ENCODE results near the gene CPEB2.

Gene CPEB2

DNA sequence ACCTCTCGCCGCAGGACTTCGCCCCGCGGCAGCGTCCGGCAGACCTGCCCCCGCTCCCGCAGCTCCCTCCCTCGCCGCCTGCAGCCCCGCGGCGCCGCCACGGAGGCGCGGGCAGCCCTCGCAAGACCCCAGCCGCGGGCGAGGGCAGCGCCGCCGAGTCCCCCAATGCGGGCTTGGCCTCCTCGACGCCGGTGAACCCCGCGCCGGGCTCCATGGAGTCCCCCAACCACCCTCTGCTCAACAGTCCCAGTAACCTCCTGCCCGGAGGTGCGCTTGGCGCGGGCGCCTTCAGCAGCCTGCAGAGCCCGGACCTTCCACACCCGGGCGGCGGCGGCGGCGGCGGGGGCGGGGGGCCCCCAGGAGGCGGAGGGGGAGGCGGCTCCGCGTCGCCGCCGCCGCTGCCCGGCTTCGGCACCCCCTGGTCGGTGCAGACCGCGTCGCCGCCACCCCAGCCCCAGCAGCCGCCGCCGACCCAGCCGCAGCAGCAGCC is 1.2 kb downstream of the CPEB2 start:
- no peak for TF ChIP-seq ZFX (IDR thresholded peaks at IDR 0.05)
- TF ChIP-seq, protein P1, sequence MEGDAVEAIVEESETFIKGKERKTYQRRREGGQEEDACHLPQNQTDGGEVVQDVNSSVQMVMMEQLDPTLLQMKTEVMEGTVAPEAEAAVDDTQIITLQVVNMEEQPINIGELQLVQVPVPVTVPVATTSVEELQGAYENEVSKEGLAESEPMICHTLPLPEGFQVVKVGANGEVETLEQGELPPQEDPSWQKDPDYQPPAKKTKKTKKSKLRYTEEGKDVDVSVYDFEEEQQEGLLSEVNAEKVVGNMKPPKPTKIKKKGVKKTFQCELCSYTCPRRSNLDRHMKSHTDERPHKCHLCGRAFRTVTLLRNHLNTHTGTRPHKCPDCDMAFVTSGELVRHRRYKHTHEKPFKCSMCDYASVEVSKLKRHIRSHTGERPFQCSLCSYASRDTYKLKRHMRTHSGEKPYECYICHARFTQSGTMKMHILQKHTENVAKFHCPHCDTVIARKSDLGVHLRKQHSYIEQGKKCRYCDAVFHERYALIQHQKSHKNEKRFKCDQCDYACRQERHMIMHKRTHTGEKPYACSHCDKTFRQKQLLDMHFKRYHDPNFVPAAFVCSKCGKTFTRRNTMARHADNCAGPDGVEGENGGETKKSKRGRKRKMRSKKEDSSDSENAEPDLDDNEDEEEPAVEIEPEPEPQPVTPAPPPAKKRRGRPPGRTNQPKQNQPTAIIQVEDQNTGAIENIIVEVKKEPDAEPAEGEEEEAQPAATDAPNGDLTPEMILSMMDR (conservative IDR thresholded peaks at IDR 0.05): no peak

DNA sequence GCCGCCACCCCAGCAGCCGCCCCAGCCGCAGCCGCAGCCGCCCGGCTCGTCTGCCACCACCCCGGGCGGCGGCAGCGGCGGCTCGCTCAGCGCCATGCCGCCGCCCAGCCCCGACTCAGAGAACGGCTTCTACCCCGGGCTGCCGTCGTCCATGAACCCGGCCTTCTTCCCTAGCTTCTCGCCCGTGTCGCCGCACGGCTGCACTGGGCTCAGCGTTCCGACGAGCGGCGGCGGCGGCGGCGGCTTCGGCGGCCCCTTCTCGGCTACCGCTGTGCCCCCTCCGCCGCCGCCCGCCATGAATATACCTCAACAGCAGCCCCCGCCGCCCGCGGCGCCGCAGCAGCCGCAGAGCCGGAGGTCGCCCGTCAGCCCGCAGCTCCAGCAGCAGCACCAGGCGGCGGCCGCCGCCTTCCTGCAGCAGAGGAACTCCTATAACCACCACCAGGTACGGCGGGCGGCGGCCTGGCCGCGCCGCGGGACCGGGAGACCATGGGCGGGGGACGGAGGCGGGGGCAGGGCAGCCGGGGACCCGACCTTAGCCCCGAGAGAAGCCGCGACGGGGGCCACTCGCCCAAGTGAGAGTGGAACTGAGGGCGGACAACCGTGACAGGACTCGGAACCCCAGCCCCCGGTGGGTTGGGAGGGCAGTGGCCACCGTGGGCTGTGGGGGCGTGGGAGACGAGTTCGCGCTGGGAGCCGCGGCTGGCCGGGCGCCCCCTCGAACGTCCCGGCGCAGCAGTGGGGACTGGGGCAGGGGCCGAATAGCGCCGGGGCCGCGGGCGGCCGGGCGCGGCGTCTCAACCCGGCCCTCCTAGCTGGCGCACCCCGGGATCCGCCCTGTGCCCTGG is 1.8 kb downstream of the CPEB2 start:
- TF ChIP-seq, protein P1 (conservative IDR thresholded peaks at IDR 0.05): no peak
- no peak for TF ChIP-seq ZFX (IDR thresholded peaks at IDR 0.05)
- peak overlapping the region; percentile 75 for H3K27ac ChIP-seq

More for the DNA sequence above, 1.2 kb downstream of the CPEB2 start:
- H3K27ac ChIP-seq: peak overlapping the region; percentile 75

DNA sequence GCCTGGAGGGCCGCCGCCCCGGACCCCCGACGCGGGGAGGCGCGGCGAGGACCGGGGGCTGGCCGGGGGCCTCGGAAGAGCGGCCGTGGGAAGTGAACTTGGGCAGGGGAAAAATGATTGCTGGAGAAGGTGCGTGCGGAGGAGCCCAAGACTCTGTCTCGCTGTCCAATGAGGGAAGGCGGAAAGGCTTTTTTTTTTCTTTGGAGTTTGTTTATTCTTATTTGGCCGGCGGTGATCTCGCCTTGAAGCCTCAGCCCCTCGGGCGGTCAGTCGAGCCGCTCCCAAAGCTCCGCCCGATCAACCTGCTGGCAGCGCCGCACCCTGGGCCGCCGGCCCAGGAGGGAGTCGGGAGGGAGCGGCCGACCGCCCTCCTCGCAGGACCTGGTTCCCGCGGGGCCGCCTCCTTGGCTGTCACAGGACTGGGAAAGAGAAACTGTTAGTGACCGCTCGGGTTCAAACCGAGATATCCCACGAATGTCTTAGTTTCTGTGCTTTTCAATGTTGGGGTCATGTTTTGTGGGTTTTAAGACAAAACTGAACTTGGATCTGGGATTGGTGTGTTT is 2.5 kb downstream of the CPEB2 start:
- no peak for TF ChIP-seq ZFX (IDR thresholded peaks at IDR 0.05)
- TF ChIP-seq, protein P1 (conservative IDR thresholded peaks at IDR 0.05): no peak
- peak overlapping the region; percentile 75 for H3K27ac ChIP-seq

DNA sequence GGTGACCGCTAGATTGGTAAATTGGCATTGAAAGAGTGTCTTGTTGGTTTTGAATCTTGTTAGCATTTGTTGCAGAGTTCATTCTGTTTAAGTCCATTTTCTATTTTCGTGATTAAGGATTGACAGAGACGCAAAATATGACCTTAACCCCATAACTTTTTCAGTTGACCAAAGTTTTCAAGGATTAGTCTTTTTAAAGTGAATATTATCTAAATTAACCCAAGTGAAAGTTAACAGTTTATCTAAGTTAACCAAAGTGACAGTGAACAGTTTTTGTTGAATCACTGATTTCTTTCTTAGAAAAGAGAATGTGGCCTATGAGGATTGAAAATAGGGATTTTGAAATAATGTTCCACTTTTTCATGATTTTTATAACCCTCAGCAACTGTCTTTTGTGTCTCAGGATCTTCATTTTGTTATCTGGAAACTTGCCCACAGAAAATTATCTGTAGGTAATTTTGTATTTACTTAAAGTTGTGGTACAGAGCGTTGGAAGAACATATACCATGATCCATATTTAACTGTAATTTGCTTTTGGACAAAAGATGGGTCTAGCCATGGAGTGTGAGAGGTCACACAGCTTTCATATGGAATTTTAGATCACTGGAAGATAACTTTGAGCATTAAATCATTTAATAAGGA is 3.3 kb downstream of the CPEB2 start:
- TF ChIP-seq ZFX (IDR thresholded peaks at IDR 0.05): no peak
- TF ChIP-seq, protein P1 (conservative IDR thresholded peaks at IDR 0.05): no peak
- no peak overlapping the region for H3K27ac ChIP-seq

DNA sequence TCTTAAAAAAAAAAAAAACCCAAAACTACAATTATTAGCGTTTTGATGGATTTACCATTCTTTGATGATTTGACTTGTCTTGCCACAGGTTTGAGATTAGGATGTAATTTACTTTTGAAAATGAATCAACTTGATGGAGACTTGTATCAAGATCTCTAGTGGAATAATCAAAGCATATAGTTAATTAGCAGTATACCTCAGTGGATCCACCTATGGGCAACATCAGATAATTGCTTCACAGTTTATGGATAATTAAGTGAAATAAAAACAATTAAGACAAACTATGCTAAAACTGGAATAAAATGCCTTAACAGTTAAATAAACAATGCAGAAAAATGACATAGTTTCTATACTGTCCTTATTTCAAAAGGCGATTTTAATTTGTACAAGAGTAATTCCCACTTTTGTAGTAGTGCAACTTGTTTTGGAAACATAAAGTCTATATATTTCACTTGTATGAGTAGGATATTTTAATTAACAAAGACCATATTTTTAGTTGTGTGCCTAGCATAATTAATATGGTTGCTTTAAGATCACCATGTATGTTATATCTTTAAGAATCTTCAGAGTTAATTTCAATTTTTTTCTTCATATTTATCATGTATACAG is 4.2 kb downstream of the CPEB2 start:
- no peak overlapping the region for H3K27ac ChIP-seq
- TF ChIP-seq, protein P1 (conservative IDR thresholded peaks at IDR 0.05): peak; percentile 45
- TF ChIP-seq ZFX (IDR thresholded peaks at IDR 0.05): no peak

DNA sequence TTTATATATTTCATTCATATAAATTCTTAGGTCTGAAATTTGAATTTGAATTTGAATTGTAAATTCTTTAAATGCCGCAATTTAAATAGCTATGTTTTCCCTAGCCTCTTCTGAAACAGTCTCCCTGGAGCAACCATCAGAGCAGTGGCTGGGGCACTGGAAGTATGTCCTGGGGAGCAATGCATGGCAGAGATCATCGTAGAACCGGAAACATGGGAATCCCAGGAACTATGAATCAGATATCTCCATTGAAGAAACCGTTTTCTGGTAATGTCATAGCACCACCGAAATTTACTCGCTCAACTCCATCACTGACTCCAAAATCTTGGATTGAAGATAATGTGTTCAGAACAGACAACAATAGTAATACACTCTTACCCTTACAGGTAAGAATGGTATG is 4.9 kb downstream of the CPEB2 start:
- H3K27ac ChIP-seq: no peak overlapping the region
- no peak for TF ChIP-seq ZFX (IDR thresholded peaks at IDR 0.05)
- TF ChIP-seq, protein P1 (conservative IDR thresholded peaks at IDR 0.05): no peak

Data from C4-2B (cell line).